GM19452 (cell line): ENCODE results near the gene ARHGAP35.
"Not testable (repeated sequence)": the region's sequence is repeated elsewhere in the genome, so short reads cannot be mapped to it uniquely, and the experiment has no call there.

Source experiments
- ATAC-seq: cut with Tn5 transposase; IDR thresholded peaks from one replicate; pipeline ENCODE4 v1.9.1; 2021; ENCODE audit not compliant: unreplicated experiment

ARHGAP35 gene

GRCh38 chr19:46860846-46861690, at the start of gene ARHGAP35:
ARHGAP35 (plus strand) TSS chr19:46860997; CDS start chr19:46918676, 57,679 bp downstream.
- ATAC-seq, result no peak

- ATAC-seq, result no peak
Measured at GRCh38 chr19:46812977-46813838, 47.6 kb upstream of the ARHGAP35 start.

- no peak for ATAC-seq
Measured at GRCh38 chr19:46813839-46814358, 46.9 kb upstream of the ARHGAP35 start.

GRCh38 chr19:46815833-46816627, 44.8 kb upstream of the ARHGAP35 start:
- no peak for ATAC-seq

GRCh38 chr19:46818812-46819211, 42.0 kb upstream of the ARHGAP35 start:
- ATAC-seq, result no peak

GRCh38 chr19:46821512-46822409, 39.0 kb upstream of the ARHGAP35 start:
- ATAC-seq, result no peak

GRCh38 chr19:46822410-46822787, 38.4 kb upstream of the ARHGAP35 start:
- not testable (repeated sequence) for ATAC-seq

GRCh38 chr19:46823049-46823448, 37.7 kb upstream of the ARHGAP35 start:
- ATAC-seq, result no peak

GRCh38 chr19:46824890-46825730, 35.7 kb upstream of the ARHGAP35 start:
- no peak for ATAC-seq

- ATAC-seq, result no peak
Measured at GRCh38 chr19:46825731-46826055, 35.1 kb upstream of the ARHGAP35 start.

GRCh38 chr19:46828484-46828883, 32.3 kb upstream of the ARHGAP35 start:
- ATAC-seq, result no peak

- no peak for ATAC-seq
Measured at GRCh38 chr19:46830864-46831263, 29.9 kb upstream of the ARHGAP35 start.

GRCh38 chr19:46834121-46834520, 26.7 kb upstream of the ARHGAP35 start:
- no peak for ATAC-seq

GRCh38 chr19:46834984-46835383, 25.8 kb upstream of the ARHGAP35 start:
- no peak for ATAC-seq

GRCh38 chr19:46838160-46838559, 22.6 kb upstream of the ARHGAP35 start:
- ATAC-seq, result no peak

GRCh38 chr19:46839752-46840497, 20.9 kb upstream of the ARHGAP35 start:
- no peak for ATAC-seq

GRCh38 chr19:46840498-46840942, 20.3 kb upstream of the ARHGAP35 start:
- no peak for ATAC-seq

GRCh38 chr19:46841458-46842083, 19.2 kb upstream of the ARHGAP35 start:
- ATAC-seq, result no peak
